ENCODE results near the gene C1QTNF4. TPM values are rescaled to one million over a fixed set of nuclear protein-coding genes. Genes with fewer than 3 reads are reported as not detected.

C1QTNF4 gene
- total and polyA plus RNA-seq, 9 of the 15 experiments (the other 6 are each of a cell fraction or from before 2014, with no cell fraction given), result not detected

- Histone ChIP-seq H3K36me3 (ENCODE audit: control insufficient read depth, insufficient read depth, low read length) (peaks cover 22% of the 10 kb centered on the region; the same call in 2 of the 3 replicates), H3K9me3 (replicated peaks; ENCODE audit: control insufficient read depth, insufficient read depth, low read depth, low read length) (no peaks in the 10 kb centered on the region), H4K20me1 (replicated peaks; ENCODE audit: control insufficient read depth, insufficient read depth, low read length) (no peaks in the 10 kb centered on the region), H3K4me2 (ENCODE audit: insufficient read depth, low read length) (peak within 1 kb of the TSS; percentile 92), H3K4me1 (replicated peaks in 1 of 2; ENCODE audit: control insufficient read depth in 2 of 2, insufficient read depth in 2 of 2, low read length in 2 of 2) (peaks cover 10 to 40% of the 10 kb centered on the region in 2 experiments; a peak in 4 of 5 replicates), H3K9ac (ENCODE audit: insufficient read depth in 1 of 2, low read depth in 2 of 2, low read length in 2 of 2) (peak within 1 kb of the TSS; percentile 99 to 100), H3K4me3 (peak within 1 kb of the TSS; percentile 100), H3K79me2 (ENCODE audit: control insufficient read depth, insufficient read depth, low read length) (peaks cover 44% of the 10 kb centered on the region), H3K9me1 (ENCODE audit: control insufficient read depth, insufficient read depth, low read length) (no peaks in the 10 kb centered on the region), H3K27me3 (ENCODE audit: control insufficient read depth in 2 of 2, insufficient read depth in 2 of 2, low read length in 2 of 2) (no peaks in the 10 kb centered on the region), H2AFZ (ENCODE audit: low read depth, low read length) (peak within 1 kb of the TSS; percentile 98), H3K27ac (ENCODE audit: extremely low read depth, low read depth, low read length) (peak within 1 kb of the TSS; percentile 96)
- no TSS peak for BruUV-seq (replicated peaks)
- intact Hi-C loops (cut with micrococcal nuclease), result no loop called here
- POLR2A ChIA-PET, result interaction anchor here (0.6 to 3.2 kb wide), 11 partner anchors 8 to 353 kb away, joined by 3 to 23 read pairs (median 4); partner anchors contain the start of genes CELF1, FAM180B and NDUFS3
- ATAC-seq (peak; percentile 97), DNase-seq (ENCODE audit: extremely low read depth in 1 of 4, low spot score in 3 of 4) (peak; percentile 83 to 86 (median 85)), FAIRE-seq (no peak)
- WGBS (ENCODE audit: insufficient coverage, low coverage, missing lambda C conversion rate), result 1% methylated on average over 72 of the region's 86 CpGs
- in situ Hi-C loops (cut with MboI), result no loop called here
- CTCF ChIA-PET (ENCODE audit: low intra/inter-chr PET ratio), result no interaction called here
- no peak for TF ChIP-seq KLF10 (CRISPR knock-in tag; IDR thresholded peaks at IDR 0.05)
- peak; percentile 85 for TF ChIP-seq TGIF2 (CRISPR knock-in tag; IDR thresholded peaks at IDR 0.05)
- no peak for TF ChIP-seq SP1 (CRISPR knock-in tag; IDR thresholded peaks at IDR 0.05)
- no peak for TF ChIP-seq ATF2 (CRISPR knock-in tag; IDR thresholded peaks at IDR 0.05)
- TF ChIP-seq MEIS2 (IDR thresholded peaks at IDR 0.05; ENCODE audit: partially characterized antibody), result peak; percentile 12
- no peak for TF ChIP-seq ZNF717 (CRISPR knock-in tag; IDR thresholded peaks at IDR 0.05)
- TF ChIP-seq SREBF1 (IDR thresholded peaks at IDR 0.05; ENCODE audit: borderline replicate concordance, low read depth, low read length), result no peak
- TF ChIP-seq YY1 (IDR thresholded peaks at IDR 0.05; ENCODE audit: borderline replicate concordance in 1 of 3, control insufficient read depth in 1 of 3, extremely low read depth in 1 of 3, insufficient read depth in 3 of 3, insufficient read length in 1 of 3, insufficient replicate concordance in 2 of 3, low read depth in 1 of 3, low read length in 2 of 3), result peak; percentile 62 to 94 (median 90)
- no peak for TF ChIP-seq ZNF740 (CRISPR knock-in tag; IDR thresholded peaks at IDR 0.05)
- TF ChIP-seq ZNF740 (tag; IDR thresholded peaks at IDR 0.05), result no peak
- TF ChIP-seq GABPB2 (CRISPR knock-in tag; conservative IDR thresholded peaks at IDR 0.05), result no peak
- no peak for TF ChIP-seq ZNF449 (CRISPR knock-in tag; IDR thresholded peaks at IDR 0.05)
- 0 out of 2 replicates have a peak, but pooled peaks have one; percentile 19 for TF ChIP-seq TOE1 (IDR thresholded peaks at IDR 0.05; ENCODE audit: borderline replicate concordance)
- TF ChIP-seq TOE1 (CRISPR knock-in tag; IDR thresholded peaks at IDR 0.05; ENCODE audit: borderline replicate concordance, low read depth), result no peak
- no peak for TF ChIP-seq SMAD1 (IDR thresholded peaks at IDR 0.05; ENCODE audit: low read depth, low read length, partially characterized antibody)
- TF ChIP-seq U2AF1 (optimal IDR thresholded peaks at IDR 0.05; ENCODE audit: low read depth, low read length), result peak; percentile 66
- TF ChIP-seq TEAD2 (tag; IDR thresholded peaks at IDR 0.05), result no peak
These were observed 28.7 kb downstream of the C1QTNF4 start, which contains the start of gene PTPMT1 for GRCh38 chr11:47565340-47566148. Gene PTPMT1 (plus strand): TSS chr11:47565599. CDS start chr11:47565623, 24 bp downstream.

Data from K562 (cell line).